HuH-7 (cell line): ENCODE data around the gene CD46.

Experiments
- DNase-seq: peaks from one replicate; pipeline ENCODE4 v3.0.0; 2011; ENCODE audit warnings: low spot score

The CD46 gene

DNA sequence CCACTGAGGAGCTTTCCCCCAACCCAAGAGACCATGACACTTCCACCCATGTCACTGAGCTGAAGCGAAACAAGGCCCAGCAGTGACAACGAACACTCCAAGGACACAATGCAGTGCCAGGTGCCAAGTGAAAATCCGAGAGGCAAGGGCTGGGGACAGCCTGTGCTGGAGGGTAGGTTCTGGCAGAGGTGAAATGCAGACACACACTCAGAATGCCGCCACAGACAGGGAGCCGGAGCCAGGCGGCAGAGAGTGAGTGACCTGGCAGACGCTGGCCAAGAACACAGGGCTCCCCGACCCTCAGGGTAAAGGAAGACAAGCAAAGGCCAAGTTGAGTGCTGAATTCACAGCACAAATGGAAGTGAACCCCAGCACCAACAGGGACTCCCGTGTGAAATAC is 78.9 kb downstream of the CD46 start:
- no peak for DNase-seq

DNA sequence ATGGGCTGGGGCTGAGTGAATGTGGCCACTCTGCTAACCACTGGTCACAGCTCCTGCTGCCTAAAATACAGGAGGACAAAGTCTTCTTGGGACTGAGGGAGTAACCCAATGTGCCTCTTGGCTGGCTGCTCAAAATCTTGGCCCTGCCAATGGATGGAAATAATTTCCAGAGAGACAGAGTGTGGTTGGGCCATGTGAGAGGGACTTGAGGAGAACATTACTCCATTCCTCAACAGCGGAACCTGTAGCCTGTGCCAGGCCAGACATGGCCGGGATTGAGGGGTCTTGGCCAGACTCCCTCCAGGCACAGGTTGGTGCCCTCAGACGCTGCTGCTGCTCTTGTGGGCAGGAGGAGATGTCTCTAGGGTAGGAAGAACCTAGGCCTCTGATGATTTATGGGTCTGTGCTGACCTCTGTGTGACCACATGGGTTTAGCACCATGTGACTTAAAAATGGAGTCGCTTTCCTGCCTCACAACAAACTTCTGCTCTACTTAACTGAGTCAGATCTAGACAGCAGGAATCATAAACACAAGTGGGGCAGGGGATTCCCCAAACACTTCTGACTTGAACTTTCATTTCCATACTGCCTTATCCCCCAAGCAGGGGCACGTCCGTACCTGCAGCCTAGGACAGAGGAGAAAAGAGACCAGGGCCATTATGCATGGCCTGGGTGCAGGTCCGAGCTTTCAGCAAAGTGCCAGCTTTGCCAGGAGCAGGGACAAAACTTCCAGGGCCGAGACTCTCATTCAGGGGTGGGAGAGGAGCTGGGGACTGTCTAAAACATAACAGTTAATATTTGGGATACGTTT is 79.9 kb downstream of the CD46 start:
- DNase-seq = no peak

DNA sequence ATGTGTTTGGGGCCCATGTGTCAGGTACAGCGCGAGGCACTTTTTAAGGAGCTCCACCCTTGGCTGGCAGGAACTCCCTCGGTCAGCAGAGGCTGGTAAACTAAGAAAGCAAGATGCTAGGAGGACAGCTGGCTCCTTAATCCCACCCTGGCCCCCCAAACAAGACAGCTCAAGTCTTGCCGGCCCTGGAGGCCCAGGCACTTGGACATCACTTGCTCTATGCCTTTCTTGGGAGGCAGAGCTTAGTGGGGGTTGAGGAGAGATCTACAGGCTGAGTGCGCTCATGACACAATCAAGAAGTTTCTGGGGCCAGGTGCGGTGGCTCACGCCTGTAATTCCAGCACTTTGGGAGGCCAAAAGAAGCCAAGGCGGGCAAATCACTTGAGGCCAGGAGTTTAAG is 80.9 kb downstream of the CD46 start:
- DNase-seq = no peak

DNA sequence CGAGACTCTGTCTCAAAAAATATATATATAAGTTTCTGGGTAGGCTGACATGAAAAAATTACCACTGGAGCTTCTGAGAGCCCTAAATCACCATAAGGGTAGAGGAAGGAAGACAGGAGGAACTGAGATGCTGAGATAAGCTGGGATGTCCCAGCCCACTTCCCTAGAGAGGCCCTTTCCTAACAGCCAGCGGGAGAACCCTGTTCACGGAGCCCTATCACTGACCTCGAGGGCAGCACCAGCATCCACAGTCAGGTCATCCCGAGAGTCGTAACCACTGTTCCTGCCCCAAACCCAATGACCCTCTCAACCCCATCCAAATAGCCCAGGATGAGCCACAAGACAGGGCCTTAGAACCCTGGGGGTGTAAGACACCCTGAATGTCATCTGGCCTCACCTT is 81.5 kb downstream of the CD46 start:
- no peak for DNase-seq

- no peak for DNase-seq
Observed at GRCh38 chr1:207833956-207834660, 82.3 kb downstream of the CD46 start.

- no peak for DNase-seq
Observed at GRCh38 chr1:207835958-207836357, 84.1 kb downstream of the CD46 start.

DNA sequence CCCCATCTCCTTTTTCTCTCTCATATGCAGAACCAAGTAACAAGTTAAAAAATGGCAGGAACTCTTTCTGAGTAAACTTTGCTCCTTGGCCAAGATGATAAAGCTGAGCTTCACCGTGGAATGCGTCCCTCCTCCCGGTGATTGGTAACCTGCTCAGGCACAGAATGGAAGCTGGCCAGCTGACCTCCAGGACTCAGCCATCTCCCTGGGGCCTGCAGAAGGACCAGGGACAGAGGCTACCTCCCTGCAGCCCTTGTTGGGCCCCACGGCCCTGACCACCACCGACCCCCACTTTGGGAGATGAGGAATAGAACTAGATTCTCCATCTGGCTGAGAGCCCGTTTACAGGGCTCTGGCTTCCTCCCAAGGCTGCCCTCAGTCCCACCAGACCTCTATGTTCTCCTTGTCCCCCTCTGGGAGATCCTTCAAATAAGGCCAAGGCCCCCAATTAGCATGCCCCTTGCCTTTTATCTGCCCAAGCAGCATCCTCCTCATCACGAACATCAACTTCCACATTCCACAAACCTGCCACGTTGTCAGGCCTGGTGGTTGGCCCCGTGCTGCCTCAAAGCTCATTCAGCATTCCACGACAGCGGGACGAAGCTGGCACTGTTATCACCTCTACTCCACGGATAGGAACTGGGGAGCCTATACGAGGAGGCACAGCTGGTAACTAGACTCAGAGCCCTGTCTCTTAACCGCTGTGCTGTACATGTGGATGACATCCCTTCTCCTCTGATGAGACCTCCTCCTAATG is 84.9 kb downstream of the CD46 start:
- no peak for DNase-seq

DNA sequence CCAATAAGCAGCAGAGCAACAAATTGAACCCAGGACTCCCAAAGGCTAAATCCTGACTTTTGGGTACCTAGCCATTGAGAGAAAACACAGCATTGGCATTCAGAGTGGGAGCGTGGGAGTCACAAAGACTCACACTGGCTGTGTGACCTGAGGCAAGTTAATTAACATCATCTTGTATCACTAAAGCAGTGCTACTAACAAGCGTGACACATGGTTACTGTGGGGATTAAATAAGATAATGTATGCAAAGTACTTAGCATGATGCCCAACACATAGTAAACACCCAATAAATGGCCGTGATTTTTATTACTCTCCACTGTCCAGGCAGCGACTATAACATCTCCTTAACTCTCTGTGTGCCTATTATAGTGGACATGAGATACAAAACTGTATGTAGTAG is 85.8 kb downstream of the CD46 start:
- no peak for DNase-seq

GRCh38 chr1:207838156-207839082 is 86.6 kb downstream of the CD46 start:
- DNase-seq = no peak

GRCh38 chr1:207839083-207839413 is 87.2 kb downstream of the CD46 start:
- no peak for DNase-seq

GRCh38 chr1:207840380-207840779 is 88.5 kb downstream of the CD46 start:
- no peak for DNase-seq

DNA sequence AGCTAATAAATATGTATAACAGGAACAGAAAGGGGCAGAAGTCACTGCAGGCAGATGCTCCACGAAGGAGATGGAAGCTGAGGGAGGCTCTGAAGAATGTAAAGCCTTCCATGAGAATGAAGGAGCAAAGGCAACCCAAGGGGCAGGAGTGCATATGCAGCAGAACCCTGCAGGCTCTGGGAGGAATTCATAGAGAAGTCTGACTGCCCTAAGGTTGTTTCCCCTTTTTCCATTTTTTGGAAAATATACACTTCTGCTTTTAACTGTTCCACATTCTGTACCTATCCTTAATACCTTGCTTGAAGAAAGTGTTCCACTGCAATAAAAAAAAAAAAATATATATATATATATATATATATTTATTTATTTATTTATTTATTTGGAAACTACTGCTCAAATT is 89.4 kb downstream of the CD46 start:
- no peak for DNase-seq

- no peak for DNase-seq
Observed at GRCh38 chr1:207841901-207842300, 90.0 kb downstream of the CD46 start.

DNA sequence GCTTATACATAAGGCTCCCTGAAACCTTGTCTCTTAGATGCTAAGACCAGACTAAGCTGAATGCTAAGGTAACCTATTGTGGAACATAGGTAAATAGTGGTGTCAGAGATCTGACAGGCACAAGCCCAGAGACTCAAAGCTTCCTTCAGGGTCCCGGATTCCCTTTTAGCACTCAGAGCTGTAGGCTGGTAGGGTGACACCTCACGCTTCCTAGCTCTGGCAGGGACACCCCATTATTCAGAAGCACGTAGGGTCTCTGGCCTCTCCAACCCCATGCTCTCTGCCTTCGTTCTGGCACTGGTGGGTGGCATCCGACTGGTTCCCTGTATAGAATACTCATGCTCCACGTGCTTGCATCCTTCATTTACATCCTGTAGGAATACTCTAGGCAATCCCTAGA is 90.7 kb downstream of the CD46 start:
- DNase-seq = no peak

DNA sequence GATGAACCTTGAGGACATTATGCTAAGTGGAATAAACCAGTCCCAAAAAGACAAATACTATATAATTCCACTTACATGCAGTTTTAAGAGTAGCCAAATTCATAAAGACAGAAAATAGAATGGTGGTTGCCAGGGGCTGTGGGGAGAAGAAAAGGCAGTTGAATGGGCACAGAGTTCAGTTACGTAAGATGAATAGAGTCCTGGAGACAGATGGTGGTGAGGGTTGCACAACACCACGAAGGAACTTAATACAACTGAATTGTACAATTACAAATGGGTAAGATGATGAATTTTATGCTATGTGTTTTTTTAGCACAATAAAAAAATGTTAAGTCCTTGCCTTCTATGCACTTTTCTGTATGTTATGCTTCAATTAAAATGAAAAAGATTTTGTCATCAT is 92.5 kb downstream of the CD46 start:
- DNase-seq = no peak
